Measurements from ENCODE around the gene TRAFD1.

The TRAFD1 gene

DNA sequence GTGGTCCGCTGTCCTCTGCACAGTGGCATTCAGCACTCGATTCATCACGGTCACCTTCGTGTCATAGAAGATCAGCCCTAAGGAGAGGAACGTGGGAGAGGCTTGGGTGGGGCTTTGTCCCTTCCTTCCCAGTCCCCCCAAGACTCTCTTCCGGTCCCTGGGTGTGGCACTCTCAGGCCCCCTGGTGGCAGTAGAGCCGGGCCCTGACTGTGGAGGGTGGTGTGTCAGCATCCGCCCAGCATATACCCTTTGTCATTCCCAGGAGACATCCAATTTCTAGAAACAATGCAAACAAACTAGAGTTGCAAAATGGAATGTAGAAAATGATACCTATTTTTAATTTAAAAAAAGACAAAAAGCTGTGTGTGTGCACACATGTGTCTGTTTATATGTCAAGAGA, 45.0 kb downstream of the TRAFD1 start:
- Histone ChIP-seq H3K27me3 (ENCODE audit: control insufficient read depth in 1 of 2, insufficient read depth in 2 of 2, low read length in 2 of 2) (no peaks in the 10 kb centered on the region), H3K9me3 (ENCODE audit: low read length) (no peaks in the 10 kb centered on the region), H3K27ac (ENCODE audit: low read depth, low read length) (no peak overlapping the region), H3K9ac (ENCODE audit: low read length) (no peak overlapping the region), H3K36me3 (ENCODE audit: insufficient read depth, low read length) (peaks cover 16% of the 10 kb centered on the region), H3K4me3 (ENCODE audit: low read depth in 1 of 2, low read length in 2 of 2) (no peak overlapping the region), H3K4me1 (ENCODE audit: insufficient read depth, low read length) (no peaks in the 10 kb centered on the region)

GRCh38 chr12:112170971-112171596, 45.7 kb downstream of the TRAFD1 start:
- peaks cover 24% of the 10 kb centered on the region for H3K36me3 ChIP-seq (ENCODE audit: insufficient read depth, low read length)
- H3K4me1 ChIP-seq (ENCODE audit: insufficient read depth, low read length) = no peaks in the 10 kb centered on the region
- H3K27ac ChIP-seq (ENCODE audit: low read depth, low read length) = no peak overlapping the region
- H3K4me3 ChIP-seq (ENCODE audit: low read depth in 1 of 2, low read length in 2 of 2) = no peak overlapping the region
- no peak overlapping the region for H3K9ac ChIP-seq (ENCODE audit: low read length)
- H3K27me3 ChIP-seq (ENCODE audit: control insufficient read depth in 1 of 2, insufficient read depth in 2 of 2, low read length in 2 of 2) = no peaks in the 10 kb centered on the region
- no peaks in the 10 kb centered on the region for H3K9me3 ChIP-seq (ENCODE audit: low read length)

DNA sequence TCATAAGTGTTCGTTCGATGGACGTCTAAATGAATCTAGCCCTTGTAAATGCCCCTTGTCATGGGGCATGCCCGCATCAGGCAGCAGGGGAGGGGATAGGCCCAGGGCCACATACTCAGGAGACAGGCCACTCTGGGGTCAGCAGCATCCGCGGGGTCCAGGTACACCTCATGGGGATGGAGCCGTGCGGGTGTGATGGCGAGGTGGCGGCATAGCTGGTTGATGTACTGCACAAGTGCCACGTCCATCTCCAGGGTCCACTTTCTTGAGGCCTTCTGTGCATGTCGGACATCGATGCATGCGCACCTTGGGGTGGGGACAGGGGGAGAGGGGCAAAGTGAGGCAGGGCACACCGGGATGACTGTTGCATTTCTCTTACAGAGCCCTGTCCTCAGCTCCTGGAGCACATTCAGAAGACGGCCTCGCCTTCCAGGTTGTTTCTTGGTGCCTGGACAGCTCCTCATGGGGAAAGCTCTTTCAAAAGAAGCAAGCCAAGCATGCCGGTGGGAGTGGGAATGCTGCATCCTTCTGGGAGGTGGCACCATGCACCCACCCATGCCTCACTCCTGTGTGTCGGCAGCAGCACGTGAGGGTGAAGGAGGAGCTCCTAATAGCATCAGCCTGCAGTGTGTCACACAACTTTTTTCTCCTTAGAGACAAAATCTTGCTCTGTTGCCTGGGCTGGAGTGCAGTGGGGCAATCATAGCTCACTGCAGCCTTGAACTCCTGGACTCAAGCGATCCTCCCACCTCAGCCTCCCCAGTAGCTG, 47.4 kb downstream of the TRAFD1 start:
- peaks cover 36% of the 10 kb centered on the region for H3K36me3 ChIP-seq (ENCODE audit: insufficient read depth, low read length)

GRCh38 chr12:112175361-112176155, 50.2 kb downstream of the TRAFD1 start:
- H3K4me3 ChIP-seq (ENCODE audit: low read depth in 1 of 2, low read length in 2 of 2) = no peak overlapping the region
- no peaks in the 10 kb centered on the region for H3K4me1 ChIP-seq (ENCODE audit: insufficient read depth, low read length)
- peaks cover 59% of the 10 kb centered on the region for H3K36me3 ChIP-seq (ENCODE audit: insufficient read depth, low read length)
- no peaks in the 10 kb centered on the region for H3K27me3 ChIP-seq (ENCODE audit: control insufficient read depth in 1 of 2, insufficient read depth in 2 of 2, low read length in 2 of 2)
- no peak overlapping the region for H3K9ac ChIP-seq (ENCODE audit: low read length)
- H3K27ac ChIP-seq (ENCODE audit: low read depth, low read length) = no peak overlapping the region
- H3K9me3 ChIP-seq (ENCODE audit: low read length) = no peaks in the 10 kb centered on the region

More for the DNA sequence above, 47.4 kb downstream of the TRAFD1 start:
- Histone ChIP-seq H3K27me3 (ENCODE audit: control insufficient read depth in 1 of 2, insufficient read depth in 2 of 2, low read length in 2 of 2) (no peaks in the 10 kb centered on the region), H3K9me3 (ENCODE audit: low read length) (no peaks in the 10 kb centered on the region), H3K4me3 (ENCODE audit: low read depth in 1 of 2, low read length in 2 of 2) (no peak overlapping the region), H3K9ac (ENCODE audit: low read length) (no peak overlapping the region), H3K27ac (ENCODE audit: low read depth, low read length) (no peak overlapping the region), H3K4me1 (ENCODE audit: insufficient read depth, low read length) (no peaks in the 10 kb centered on the region)

DNA sequence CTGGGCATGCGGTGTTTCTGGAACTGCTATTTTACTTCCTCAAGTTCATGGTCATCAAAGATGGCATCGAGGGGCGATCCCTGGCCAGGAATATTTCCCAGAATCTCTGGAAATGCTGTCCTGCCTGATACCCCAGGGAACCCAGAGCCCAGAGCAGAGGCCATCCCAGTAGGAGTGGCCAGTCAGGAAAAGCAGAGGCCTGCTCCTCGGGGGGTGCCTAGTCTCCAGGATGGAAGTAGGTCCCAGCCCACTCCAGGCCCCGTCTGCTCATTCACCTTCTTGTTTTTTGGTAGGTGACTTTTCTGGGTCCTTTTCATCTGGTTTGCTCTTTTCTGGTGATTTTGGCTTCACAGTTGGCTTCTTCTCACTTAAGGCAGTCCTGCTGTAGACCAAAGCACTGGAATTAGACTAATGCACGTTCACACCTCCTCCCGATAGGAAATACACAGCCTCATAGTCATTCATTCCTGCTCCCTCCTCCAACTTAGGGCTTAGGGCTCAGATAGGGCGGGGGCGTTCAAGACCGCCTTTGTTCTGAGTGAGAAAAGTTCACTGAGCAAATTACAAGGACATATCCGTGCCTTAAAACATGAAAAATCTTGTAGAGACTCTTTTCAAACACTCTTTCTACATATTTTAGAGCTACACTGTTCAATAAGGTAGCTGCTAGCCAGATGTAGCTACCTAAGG, 51.1 kb downstream of the TRAFD1 start:
- H3K9ac ChIP-seq (ENCODE audit: low read length) = no peak overlapping the region
- H3K27me3 ChIP-seq (ENCODE audit: control insufficient read depth in 1 of 2, insufficient read depth in 2 of 2, low read length in 2 of 2) = no peaks in the 10 kb centered on the region
- H3K9me3 ChIP-seq (ENCODE audit: low read length) = no peaks in the 10 kb centered on the region
- no peak overlapping the region for H3K27ac ChIP-seq (ENCODE audit: low read depth, low read length)
- no peaks in the 10 kb centered on the region for H3K4me1 ChIP-seq (ENCODE audit: insufficient read depth, low read length)
- peaks cover 64% of the 10 kb centered on the region for H3K36me3 ChIP-seq (ENCODE audit: insufficient read depth, low read length)
- H3K4me3 ChIP-seq (ENCODE audit: low read depth in 1 of 2, low read length in 2 of 2) = no peak overlapping the region

DNA sequence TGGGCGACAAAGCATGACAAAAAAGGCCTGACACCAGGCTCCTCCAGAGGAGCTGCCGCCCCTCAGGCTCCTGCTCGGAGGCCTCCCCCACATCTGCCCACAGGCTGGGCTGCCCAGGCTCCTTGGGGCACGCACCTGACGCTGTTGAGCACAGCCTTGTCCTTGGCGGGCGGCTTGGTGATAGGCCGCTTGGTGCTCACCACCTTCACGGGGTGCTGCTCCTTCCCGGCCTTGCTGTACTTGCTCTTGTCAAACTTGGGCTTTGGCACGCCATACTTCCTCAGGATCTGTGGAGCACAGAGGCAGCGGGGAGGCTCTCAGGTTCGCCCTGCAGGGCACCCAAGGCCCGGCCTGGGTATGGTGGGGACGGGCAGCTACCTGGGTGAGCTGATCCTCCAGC, 53.4 kb downstream of the TRAFD1 start:
- H3K4me1 ChIP-seq (ENCODE audit: insufficient read depth, low read length) = no peaks in the 10 kb centered on the region
- no peaks in the 10 kb centered on the region for H3K27me3 ChIP-seq (ENCODE audit: control insufficient read depth in 1 of 2, insufficient read depth in 2 of 2, low read length in 2 of 2)
- H3K36me3 ChIP-seq (ENCODE audit: insufficient read depth, low read length) = peaks cover 64% of the 10 kb centered on the region
- H3K4me3 ChIP-seq (ENCODE audit: low read depth in 1 of 2, low read length in 2 of 2) = no peak overlapping the region
- H3K9ac ChIP-seq (ENCODE audit: low read length) = no peak overlapping the region
- no peak overlapping the region for H3K27ac ChIP-seq (ENCODE audit: low read depth, low read length)
- H3K9me3 ChIP-seq (ENCODE audit: low read length) = no peaks in the 10 kb centered on the region

DNA sequence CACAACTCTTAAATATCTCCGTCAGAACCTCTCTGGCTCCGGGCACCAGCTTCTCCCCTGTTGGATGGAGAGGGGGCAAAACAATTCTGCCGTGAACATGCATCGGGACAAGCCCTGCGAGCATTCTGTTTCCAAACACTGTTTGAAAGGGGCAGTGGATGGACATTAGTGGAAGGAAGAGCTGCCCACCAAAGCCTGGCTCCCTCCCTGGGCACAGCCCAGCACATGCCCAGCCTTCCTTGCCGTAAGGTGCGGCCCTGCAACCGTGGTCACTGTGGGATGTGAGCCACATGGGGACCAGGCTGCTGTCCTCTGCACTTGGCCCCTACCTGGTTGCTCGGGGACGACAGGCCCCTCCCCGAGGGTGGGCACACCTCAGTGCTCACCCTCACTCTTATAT, 54.0 kb downstream of the TRAFD1 start:
- Histone ChIP-seq H3K9me3 (ENCODE audit: low read length) (no peaks in the 10 kb centered on the region), H3K27ac (ENCODE audit: low read depth, low read length) (no peak overlapping the region), H3K4me1 (ENCODE audit: insufficient read depth, low read length) (no peaks in the 10 kb centered on the region), H3K36me3 (ENCODE audit: insufficient read depth, low read length) (peaks cover 70% of the 10 kb centered on the region), H3K4me3 (ENCODE audit: low read depth in 1 of 2, low read length in 2 of 2) (no peak overlapping the region), H3K27me3 (ENCODE audit: control insufficient read depth in 1 of 2, insufficient read depth in 2 of 2, low read length in 2 of 2) (no peaks in the 10 kb centered on the region), H3K9ac (ENCODE audit: low read length) (no peak overlapping the region)

- Histone ChIP-seq H3K27me3 (ENCODE audit: control insufficient read depth in 1 of 2, insufficient read depth in 2 of 2, low read length in 2 of 2) (no peaks in the 10 kb centered on the region), H3K9ac (ENCODE audit: low read length) (no peak overlapping the region), H3K27ac (ENCODE audit: low read depth, low read length) (no peak overlapping the region), H3K9me3 (ENCODE audit: low read length) (no peaks in the 10 kb centered on the region), H3K36me3 (ENCODE audit: insufficient read depth, low read length) (peaks cover 73% of the 10 kb centered on the region), H3K4me3 (ENCODE audit: low read depth in 1 of 2, low read length in 2 of 2) (no peak overlapping the region), H3K4me1 (ENCODE audit: insufficient read depth, low read length) (no peaks in the 10 kb centered on the region)
These were observed 54.6 kb downstream of the TRAFD1 start for GRCh38 chr12:112179916-112180315.

GRCh38 chr12:112180422-112180821, 55.1 kb downstream of the TRAFD1 start:
- H3K4me3 ChIP-seq (ENCODE audit: low read depth in 1 of 2, low read length in 2 of 2) = no peak overlapping the region
- H3K36me3 ChIP-seq (ENCODE audit: insufficient read depth, low read length) = peaks cover 68% of the 10 kb centered on the region
- H3K4me1 ChIP-seq (ENCODE audit: insufficient read depth, low read length) = no peaks in the 10 kb centered on the region
- H3K9me3 ChIP-seq (ENCODE audit: low read length) = no peaks in the 10 kb centered on the region
- no peak overlapping the region for H3K9ac ChIP-seq (ENCODE audit: low read length)
- H3K27ac ChIP-seq (ENCODE audit: low read depth, low read length) = no peak overlapping the region
- no peaks in the 10 kb centered on the region for H3K27me3 ChIP-seq (ENCODE audit: control insufficient read depth in 1 of 2, insufficient read depth in 2 of 2, low read length in 2 of 2)

- Histone ChIP-seq H3K27me3 (ENCODE audit: control insufficient read depth in 1 of 2, insufficient read depth in 2 of 2, low read length in 2 of 2) (no peaks in the 10 kb centered on the region), H3K27ac (ENCODE audit: low read depth, low read length) (no peak overlapping the region), H3K4me3 (ENCODE audit: low read depth in 1 of 2, low read length in 2 of 2) (no peak overlapping the region), H3K9ac (ENCODE audit: low read length) (no peak overlapping the region), H3K36me3 (ENCODE audit: insufficient read depth, low read length) (peaks cover 51% of the 10 kb centered on the region), H3K9me3 (ENCODE audit: low read length) (no peaks in the 10 kb centered on the region), H3K4me1 (ENCODE audit: insufficient read depth, low read length) (no peaks in the 10 kb centered on the region)
These were observed 57.1 kb downstream of the TRAFD1 start for GRCh38 chr12:112182499-112182898.
